ENCODE measurements around the gene IL1A.
"Not testable (repeated sequence)": the region's sequence is repeated elsewhere in the genome, so short reads cannot be mapped to it uniquely, and the experiment has no call there.

IL1A gene, protein sequence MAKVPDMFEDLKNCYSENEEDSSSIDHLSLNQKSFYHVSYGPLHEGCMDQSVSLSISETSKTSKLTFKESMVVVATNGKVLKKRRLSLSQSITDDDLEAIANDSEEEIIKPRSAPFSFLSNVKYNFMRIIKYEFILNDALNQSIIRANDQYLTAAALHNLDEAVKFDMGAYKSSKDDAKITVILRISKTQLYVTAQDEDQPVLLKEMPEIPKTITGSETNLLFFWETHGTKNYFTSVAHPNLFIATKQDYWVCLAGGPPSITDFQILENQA

DNA sequence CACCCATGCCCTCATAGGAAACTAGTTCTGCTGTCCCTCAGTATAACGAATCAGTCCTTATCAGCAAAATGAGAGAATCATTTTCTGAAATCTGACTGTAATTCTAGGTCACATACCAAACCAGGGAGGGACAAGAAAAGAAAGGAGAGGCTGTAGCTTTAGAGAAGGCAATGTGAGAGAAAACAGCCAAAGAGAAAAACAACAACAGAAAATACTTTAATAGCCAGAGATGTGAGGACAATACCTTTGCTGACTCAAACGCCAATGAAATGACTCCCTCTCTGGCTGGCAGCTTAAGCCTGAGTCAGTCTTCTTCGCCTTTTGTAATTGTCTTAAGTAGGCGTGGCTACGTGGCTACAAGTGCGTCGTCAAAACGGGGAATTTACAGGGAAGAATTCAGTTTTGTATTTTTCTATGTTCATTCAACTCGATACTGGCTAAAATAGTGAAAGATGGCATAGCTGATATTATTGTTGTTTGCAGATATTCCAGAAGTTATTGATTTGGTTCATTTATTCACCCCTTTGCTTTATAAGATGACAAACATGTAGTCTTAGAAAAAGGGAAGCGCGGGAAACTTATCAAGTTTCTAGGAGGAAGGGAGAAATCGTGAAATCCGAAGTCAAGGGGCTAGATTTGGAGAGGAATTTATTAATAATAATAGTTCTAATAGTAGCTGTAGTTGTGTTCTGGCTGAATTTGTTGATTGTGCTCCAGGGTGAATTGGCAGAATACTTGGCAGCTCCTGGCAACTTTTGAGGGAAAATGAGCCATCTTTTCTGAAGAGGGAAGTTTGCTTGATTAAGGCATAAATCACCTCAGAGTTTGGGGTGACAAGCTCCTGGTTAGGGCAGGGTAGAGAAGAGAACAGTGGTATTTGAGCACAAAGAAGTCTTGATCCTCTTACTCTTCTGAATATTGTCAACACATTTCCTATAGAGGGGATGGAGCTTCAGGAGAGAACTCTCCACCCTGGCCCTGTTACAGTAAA is at the start of gene IL1A:
Gene IL1A (minus strand): TSS at position 295 of the 991 bp plus-strand sequence. CDS start 723 bp downstream, outside the sequence.
- DNase-seq, result no peak

DNA sequence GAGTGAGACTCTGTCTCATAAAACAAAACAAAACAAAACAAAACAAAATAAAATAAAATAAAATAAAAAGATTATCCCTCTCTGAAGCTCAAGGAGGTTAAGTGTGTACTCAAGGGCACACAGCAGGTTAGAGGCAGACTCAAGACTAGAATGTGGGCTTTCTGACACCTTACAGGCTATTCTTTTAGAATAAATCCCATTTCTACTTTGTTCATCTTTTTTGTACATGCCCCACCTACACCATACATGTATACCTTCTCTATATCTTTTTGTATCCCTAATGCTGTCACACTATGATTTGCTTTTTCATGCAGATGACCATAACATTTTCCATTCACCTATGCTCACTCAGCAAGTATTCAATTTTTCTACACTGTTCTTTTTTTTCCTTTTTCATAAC is 49.7 kb upstream of the IL1A start:
- DNase-seq, result no peak

DNA sequence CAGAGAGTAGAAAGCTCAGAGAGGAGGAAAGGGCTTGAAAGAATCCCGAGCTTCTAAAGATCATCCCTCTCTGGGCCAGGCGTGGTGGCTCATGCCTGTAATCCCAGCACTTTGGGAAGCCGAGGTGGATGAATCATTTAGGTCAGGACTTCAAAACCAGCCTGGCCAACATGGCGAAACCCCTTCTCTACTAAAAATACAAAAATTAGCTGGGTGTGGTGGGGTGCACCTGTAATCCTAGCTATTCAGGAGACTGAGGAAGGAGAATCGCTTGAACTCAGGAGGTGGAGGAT is 49.3 kb upstream of the IL1A start:
- not testable (repeated sequence) for DNase-seq

DNA sequence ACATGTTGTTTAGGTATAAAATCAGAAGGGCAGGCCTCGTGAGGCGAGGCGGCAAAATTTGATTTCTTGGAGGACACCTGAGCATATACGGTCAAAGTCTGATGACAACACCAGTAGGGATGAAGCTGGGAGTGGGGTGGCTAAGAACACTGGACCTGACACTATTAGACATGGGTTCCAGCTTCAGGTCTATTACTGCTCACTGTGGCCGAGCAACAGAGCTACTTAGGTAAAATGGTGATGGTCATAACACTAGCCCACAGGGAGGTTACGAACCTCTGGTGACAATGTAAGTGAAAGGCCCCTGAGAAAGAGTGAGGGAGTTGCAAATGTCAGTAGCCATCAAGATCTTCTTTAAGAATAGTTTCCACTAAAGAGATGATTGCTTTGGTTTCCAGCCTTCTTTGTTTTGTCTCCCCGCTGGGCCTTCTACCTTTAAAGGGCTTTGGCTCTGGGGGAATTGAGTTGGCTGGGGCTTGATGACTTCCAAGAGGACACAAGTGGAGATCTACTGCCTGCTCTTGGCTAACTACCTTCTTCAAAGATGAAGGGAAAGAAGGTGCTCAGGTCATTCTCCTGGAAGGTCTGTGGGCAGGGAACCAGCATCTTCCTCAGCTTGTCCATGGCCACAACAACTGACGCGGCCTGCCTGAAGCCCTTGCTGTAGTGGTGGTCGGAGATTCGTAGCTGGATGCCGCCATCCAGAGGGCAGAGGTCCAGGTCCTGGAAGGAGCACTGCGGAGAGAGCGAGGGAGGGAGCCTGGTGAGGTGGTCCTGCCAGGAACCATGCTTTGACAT is 48.7 kb upstream of the IL1A start:
- DNase-seq, result no peak

DNA sequence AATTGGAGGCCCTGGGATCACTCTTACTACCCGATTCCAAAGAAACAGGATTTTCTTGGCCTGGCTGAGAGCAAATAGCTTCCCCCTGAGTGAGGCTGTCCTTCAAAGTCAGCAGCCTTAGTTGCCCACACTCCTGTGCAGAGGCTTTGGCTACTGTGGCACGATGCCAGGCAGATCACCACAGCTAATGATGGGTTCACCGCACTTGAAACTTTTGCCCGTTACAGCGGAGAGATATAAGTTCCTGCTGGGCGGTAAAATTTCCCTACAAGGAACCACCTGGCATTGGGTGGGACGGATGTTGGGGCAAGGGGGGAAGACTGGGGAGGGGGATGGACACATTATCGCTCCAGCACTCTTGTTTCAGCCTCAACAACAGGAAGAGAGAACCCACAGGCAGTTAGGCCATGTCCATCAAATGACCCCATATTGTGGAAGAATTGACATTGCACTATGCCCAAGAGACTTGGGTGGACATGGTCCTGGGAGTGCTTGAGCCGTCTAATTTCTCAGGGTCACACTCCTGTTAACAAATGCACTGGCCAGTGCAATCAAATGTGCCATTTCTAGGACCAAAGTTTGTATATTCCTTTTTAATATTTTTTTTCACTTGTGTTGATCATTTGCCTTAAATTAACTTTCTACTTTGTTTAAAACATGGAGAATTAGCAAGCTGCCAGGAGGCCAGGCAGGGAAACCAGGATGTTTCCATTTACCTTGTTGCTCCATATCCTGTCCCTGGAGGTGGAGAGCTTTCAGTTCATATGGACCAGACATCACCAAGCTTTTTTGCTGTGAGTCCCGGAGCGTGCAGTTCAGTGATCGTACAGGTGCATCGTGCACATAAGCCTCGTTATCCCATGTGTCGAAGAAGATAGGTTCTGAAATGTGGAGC is 47.9 kb upstream of the IL1A start:
- DNase-seq, result no peak

DNA sequence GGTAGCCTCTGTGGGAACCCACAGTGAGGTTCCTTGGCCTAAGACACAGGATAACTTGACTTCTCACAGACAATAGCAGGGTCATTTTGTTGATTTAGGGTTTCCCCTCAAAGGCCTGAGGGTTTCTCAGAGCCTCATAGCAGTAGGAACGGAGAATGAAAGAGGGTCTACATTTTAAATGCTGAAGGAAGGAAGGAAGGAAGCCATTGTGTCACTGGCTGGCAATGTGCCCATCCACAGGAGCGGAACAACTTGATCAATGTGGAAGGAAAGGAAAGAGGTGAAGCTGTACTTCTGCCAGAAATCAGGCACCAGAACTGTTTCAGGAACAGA is 47.2 kb upstream of the IL1A start:
- no peak for DNase-seq

DNA sequence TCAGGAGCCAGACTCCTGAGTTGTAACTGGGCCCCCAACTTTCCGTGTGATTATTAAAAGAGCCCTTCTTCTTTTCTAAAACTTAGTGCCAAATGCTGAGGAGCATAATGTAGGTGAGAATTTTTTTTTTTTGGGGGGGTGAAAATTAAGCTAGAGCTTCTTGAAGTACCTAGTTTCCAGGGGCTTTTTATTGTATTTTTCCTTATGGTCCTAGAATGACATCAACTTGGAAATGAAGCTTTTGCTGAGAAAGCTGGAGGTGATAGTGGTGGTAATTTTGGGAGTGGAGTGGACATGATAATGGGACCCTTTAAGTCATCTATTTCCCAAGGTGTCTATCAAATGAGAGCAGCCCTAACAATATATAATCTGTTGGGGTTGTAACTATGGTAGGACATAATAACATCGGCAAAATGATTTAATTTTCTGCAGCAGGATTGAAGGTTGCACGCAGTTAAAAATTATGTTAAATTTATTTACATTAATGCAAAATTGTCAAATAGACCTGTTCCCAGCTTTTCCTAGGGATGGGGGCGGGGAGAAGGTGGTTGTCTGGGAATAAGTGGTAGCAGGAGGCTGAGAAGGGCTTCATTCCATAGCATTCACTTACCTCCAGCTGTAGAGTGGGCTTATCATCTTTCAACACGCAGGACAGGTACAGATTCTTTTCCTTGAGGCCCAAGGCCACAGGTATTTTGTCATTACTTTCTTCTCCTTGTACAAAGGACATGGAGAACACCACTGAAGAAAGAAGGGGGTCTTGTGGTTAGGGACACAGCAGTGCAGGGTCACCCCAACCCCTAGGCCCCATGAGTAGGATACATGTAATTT is 46.6 kb upstream of the IL1A start:
- no peak for DNase-seq

DNA sequence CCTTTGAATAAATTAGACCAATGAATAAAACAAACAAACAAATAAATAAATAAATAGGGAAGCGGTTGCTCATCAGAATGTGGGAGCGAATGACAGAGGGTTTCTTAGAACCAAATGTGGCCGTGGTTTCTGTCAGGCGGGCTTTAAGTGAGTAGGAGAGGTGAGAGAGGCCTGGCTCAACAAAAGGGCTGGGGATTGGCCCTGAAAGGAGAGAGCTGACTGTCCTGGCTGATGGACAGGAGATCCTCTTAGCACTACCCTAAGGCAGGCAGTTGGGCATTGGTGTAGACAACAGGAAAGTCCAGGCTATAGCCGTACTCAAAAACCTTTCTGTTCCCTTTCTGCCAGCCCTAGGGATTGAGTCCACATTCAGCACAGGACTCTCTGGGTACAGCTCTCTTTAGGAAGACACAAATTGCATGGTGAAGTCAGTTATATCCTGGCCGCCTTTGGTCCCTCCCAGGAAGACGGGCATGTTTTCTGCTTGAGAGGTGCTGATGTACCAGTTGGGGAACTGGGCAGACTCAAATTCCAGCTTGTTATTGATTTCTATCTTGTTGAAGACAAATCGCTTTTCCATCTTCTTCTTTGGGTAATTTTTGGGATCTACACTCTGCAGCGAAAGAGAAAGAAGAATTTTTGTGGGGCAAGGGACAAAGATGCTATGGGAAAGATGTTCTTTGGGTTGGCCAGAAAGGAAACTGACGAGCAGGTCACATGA is 45.8 kb upstream of the IL1A start:
- DNase-seq, result no peak

DNA sequence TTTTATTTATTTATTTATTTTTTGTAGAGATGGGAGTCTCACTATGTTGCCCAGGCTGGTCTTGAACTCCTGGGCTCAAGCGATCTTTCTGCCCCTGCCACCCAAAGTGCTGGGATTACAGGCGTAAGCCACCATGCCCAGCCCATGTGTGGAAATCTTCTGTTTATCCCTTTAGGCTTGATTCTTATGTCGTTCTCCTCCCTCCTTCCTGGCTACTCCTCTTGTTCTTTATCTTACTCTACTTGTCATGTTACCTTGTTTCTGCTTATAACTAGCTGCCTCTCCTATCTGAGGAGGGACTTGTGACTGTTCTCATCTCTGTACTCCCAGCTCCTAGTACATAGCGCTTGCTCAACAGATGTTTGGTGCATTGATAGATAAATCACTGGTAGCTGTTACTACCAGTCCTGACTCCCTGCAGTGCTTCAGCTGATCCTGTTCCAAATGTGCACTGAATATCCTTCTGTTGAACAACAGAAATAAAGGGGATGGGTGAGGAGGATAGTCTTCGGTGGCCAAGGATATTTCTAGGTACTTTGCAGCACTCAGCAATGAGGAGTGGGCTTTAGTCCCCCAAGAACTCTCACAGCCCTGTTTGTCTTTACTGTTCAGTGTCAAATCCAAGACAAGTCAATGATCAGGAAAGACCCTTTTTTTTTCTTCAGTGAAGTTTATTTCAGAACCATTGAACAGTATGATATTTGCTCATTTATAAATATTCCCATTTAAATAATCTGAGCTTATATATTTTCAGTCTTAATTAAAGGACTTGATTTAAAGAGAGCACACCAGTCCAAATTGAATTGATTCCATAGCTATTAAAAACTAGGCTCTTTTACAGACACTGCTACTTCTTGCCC is 45.0 kb upstream of the IL1A start:
- DNase-seq, result no peak

DNA sequence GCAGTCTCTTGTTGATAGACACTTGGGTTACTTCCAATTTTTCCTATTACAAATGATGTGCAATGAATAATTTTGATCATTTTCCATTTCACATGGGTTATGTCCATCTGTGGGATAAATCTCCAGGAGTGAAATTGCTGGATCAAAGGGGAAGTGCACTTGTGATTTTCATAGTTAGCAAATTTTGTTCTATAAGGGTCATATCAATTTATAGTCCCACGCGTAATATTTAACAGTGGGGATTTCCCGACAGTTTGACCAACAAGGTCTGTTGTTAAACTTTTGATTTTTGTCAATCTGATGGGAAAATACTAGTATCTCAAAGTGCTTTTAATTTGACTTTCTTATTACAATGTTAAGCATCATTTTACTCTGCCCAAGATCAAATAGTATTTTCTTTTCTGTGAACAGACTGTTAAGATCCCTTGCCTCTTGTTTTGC is 44.0 kb upstream of the IL1A start:
- DNase-seq, result no peak

DNA sequence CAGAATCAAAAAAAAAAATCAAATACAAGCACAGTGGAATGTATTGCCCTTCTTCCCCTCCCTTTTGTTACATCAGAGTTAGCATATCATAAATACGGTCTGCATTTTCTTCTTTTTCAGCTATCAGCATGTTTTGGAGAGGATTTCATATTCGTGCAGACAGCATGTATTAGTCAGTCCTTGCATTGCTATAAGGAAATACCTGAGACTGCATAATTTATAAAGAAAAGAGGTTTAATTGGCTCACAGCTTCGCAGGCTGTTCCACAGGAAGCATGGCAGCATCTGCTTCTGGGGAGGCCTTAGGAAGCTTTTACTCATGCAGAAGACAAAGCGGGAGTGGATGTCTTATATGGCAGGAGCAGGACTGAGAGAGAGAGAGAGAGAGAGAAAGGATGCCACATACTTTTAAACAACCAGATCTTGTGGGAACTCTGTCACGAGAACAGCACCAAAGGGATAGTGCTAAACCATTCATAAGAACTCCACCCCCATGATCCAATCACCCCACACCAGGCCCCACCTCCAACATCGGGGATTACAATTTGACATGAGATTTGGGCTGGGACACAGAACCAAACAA is 43.4 kb upstream of the IL1A start:
- DNase-seq, result no peak

DNA sequence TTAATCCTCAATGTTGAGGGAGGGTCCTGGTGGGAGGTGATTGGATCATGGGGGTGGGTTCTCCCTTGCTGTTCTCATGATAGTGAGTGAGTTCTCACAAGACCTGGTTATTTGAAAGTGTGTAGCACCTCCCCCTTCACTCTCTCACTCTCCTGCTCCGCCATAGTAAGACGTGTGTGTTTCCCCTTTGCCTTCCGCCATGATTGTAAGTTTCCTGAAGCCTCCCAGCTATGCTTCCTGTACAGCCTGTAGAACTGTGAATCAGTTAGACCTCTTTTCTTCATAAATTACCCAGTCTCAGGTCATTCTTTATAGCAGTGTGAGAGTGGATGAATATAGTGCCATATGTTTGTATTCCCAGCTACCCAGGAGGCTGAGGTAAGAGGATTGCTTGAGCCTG is 42.7 kb upstream of the IL1A start:
- DNase-seq, result no peak

DNA sequence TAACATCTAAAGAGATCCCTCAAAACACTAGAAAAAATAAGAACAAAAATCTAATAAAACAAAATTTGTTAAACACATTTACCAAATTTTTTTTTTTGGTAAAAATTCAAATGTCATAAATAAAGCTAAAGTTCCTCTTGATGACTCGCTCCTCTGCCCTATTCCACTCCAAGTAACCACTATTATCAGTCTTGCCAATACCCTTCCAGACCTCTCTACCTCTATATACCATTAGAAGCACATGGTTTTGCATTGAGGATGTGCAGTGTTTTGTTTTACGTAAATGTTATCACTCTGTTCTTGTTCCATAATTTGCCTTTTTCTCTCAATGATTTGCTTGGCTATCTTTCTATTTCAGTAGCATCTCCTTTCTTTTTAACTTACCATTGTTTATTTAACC is 41.4 kb upstream of the IL1A start:
- DNase-seq, result no peak

DNA sequence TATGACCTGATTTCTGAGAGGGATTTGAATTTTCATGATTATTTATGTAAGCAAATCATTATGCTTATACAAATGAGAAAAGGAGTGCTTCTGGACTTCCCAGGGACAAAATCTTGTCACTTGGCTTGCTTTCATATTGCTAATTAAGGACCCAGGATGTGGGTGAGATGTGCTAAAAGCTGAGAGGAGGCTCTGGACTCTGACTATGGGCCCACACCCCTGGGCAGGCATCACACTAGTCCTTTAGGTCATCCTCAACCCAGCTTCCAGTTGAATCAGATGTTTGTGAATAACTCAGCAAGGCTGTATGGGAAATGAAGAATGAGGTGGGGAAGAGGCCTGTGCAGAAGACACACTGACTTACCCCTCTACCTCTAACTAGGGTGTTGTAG is 40.4 kb upstream of the IL1A start:
- no peak for DNase-seq

DNA sequence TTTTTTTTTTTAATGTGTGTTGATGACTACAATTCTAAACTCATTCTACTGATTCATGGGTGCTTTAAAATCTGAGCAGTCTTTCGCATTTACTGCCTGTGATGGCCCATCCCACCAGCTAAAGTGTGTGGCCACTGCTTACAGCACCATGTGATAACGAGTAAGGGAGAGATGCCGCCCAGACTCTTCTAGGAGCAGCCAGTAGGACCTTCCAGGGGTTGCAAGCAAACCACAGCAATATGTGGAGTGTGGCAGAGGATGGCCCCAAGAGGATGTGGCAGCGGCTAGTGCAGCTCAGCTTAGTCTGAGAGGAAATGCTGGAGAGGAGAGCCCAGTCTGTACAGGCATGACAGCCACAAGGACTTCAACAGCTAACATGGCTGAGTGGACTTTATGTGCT is 37.4 kb upstream of the IL1A start:
- DNase-seq, result no peak

DNA sequence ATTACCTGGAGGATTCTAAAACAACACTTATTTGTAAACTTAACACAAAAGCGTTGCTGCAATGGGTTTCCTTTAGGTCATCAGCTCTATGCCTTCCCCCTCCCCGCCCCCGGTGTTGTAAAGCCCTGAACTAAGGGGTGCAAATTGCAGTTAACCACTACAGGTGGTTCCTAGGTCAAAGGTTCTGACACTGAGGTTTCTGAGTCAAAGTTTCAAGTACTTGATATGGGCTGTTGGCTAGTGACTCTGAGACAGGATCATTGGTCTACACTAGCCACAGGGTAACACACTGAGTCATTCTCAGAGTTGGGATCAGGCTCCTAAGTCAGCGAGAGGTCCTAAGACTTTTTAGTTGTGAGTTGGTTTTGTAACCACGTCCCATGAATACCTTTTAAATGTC is 36.8 kb upstream of the IL1A start:
- no peak for DNase-seq

DNA sequence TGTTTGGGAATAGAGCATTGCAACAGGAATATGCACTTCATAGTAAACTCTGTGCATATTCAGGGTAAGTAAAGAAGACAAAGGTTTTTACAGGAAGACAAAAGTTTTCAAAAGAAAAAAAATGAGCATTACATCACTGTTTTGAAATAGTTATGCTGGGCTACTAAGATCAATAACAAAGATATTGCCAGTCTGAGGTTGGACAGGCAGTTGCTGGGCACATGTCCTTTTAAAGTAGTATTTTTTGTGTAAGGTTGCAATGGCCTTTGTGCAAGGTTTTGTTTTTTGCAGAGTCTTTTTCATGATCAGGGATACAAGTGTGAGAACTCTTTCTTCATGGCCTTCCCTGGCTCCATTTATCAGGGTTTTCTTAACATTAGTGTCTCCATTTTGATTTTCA is 36.0 kb upstream of the IL1A start:
- no peak for DNase-seq

DNA sequence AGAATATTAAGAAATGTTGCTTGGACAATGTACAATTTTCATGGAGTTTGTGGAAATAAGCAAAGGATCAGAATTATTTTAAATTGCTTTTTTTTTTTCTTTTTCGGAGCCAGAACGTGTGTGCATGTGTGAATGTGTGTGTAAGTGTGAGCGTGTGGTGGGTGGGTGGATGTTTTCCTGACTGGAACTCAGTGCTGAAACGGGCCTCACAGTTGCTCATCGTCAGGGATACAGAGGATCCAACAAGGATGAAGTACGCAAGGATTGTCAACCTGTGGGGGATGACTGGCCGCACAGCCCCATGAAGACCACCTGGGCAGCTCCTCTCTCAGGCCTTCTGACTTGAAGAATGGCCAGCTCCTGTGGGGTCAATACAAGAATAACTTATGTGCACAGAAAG is 34.8 kb upstream of the IL1A start:
- no peak for DNase-seq

DNA sequence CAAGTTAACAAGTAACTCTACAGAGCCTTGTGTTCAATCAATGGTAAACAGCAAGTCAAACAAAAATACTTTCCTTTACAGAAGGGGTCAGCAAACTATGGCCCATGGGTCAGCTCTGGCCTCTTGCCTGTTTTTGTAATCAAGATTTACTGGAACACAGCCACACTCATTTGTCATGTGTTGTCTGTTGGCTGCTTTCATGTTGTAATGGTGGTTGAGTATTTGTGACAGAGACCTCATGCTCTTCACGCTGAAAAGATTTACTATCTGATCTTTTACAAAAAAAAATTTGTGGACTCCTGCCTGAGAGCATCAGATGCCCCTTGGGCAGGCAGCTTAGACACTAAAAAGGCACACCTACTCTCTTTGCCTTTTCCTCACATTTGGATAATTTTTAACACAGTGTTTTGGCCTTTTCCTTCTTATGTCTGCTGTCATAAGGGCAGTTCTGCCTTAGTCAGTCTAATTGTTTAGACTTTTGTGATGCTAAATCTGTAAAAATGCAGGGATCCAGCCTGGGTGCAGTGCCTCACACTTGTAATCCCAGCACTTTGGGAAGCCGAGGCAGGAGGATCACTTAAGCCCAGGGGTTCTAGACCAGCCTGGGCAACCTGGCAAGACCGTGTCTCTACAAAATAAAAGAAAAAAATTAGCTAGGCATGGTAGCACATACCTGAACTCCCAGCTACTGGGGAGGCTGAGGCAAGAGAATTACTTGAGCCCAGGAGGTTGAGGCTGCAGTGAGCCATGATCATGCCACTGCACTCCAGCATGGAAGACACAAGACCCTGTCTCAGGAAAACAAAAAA is 34.0 kb upstream of the IL1A start:
- DNase-seq, result no peak

Measured in activated effector memory CD4-positive, alpha-beta T cell treated with Interleukin-2 at 50 U/mL for 16 hours (primary cell).